ENCODE data around the gene STK24.

STK24 gene

DNA sequence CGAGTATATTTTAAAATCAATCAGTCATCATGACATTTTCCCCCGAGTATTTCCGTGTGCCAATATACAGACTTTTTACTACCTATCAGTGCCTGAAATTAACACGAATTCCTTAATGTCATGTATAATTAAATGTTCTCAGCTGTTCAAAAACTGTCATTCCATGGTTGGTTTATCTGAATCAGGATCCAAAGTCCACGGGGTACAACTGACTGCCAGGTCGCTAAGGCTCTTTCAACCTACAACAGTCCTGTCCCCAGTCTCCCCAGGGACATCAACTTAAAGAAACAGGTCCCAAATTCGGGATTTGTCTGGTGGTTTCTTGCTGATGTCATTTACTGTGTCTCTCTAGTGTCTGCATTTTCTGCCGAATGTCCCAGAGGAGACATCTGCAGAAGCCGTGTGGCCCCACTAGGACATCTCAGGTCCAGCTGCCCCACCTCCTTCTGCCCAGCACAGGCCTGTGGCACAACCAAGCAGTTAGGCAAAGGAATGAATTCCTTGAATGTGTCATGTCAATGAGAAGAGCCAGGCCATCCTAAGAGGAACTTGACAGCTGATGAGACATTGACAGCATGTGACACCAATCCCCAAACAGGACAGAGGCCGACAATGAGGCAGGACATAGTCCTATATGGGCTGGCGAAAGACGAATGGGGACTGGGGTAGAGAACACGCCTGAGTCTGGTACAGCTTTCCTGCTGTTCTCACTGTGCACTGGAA is 109.5 kb downstream of the STK24 start:
- no peak for DNase-seq

DNA sequence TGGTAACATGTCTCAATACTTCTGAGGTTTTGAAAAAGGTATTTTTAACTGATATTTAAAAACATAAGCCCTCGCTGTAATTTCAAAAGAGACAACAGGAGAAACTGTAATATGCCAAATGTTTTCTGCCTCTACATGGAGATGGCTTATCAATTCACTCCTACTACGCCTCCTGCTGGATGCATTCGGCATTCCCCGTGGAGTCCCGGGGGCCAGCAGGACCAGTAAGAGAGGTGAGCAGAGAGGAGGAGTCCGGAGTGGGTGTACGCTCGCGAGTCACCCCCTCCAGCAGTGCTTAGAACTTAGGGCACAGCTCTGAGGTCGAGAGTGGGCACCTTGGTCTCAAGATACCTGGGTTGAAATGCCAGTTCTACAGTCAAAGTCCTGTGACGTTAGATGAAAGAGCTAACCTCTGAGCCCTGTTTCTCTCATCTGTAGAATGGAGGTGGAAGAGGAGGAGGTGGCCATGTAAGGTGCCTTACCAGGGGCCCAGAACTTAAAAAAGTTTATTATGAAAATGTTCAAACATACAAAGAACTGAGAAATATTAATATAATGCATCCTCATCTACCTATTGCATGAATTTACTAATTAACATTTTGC is 110.2 kb downstream of the STK24 start:
- DNase-seq: peak; percentile 40 to 42

DNA sequence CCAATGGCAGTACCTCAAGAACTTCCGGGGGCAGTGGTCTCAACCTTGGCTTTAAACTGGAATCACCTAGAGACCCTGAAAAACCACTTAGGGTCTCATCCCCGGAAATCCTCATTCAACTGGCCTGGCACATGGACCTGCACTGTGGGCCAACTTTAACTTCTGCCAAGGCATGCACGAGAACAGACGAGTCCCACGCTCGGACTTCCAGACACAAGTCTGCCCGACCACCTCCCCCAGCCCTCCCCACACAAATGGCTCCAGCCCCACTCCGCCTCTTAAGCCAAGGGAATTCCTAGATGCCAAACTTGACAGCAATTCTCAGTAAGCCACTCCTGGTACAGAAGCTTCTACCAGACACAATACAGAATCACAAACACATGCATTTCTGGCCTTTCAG is 114.0 kb downstream of the STK24 start:
- DNase-seq: no peak

DNA sequence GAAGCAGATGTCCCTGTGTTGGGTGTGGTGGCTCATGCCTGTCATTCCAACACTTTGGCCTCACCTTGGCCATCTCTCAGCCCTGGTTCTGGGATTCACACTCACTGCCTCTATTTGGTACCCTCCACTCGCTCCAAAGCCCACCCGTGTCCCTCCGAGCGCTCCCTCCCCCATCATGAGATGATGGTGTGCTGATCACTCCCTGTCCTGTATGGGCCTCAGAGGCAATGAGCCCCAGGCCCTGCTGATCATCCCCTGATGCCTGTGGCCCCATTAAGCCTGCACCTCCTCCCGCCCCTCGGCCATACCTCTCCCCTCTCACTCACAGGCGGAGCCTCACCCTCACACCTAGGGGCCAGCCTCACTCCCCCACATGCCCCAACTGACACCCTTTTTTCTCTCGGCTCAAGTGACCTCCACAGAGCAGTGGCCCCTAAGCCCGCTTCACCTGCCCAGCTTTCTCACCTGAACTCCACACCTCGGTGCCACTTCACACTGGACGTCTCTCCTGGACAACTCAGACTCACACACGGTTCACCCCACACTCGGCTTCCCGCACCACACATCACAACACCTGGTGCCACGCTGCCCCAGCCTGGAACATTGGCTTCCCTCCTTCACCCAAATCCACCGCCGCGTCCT is 114.5 kb downstream of the STK24 start:
- no peak for DNase-seq

DNA sequence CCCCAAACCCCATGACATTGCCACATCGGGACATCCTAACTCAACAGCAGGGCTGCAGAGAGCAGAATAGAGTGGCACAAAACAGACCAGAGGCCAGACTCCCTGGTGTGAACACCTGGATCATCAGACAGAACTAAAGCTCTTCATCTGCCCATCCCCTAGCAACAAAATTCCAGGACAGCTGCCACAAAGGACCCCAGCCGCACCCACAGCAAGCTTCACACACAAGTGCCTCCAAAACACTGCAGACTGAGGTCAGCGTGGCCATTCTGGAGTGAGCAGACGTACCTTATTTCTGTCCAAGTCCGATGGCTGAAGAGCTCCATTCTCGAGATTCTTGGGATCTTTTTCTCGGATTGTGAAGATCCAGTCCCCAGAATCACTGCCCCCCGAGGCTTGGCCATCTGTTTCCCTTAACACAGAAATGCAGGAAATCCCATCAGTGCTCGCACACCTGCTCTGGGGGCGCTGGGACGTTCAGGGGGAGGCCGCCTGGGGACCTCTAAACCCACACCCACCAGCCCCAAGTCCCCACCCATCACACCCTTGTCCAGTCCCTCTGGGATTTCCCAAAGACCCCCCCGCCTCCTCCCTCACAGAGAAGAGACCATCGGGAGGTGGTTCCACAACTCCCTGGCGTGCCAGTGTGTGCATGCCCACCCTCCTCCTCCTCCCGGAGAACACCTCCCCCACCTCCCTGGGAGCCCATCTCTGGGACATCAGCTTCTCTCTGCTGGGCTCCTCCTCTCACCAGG is 115.2 kb downstream of the STK24 start:
- no peak for DNase-seq

DNA sequence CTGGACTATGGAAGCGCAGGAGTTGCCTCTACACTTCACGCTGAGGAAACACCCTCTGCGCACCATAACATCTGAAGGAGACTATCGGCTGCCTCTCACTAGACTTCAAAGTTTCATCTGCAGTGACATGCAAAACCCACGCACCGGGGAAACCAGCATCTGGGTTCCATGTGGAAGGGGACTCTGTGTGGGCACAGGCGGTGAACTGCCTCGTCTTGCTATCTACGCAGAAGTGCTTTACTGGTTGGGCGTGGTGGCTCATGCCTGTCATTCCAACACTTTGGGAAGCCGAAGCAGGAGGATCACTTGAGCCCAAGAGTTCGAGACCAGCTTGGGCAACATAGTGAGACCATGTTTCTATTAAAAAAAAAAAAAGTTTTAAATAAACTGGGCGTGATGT is 116.4 kb downstream of the STK24 start:
- no peak for DNase-seq

DNA sequence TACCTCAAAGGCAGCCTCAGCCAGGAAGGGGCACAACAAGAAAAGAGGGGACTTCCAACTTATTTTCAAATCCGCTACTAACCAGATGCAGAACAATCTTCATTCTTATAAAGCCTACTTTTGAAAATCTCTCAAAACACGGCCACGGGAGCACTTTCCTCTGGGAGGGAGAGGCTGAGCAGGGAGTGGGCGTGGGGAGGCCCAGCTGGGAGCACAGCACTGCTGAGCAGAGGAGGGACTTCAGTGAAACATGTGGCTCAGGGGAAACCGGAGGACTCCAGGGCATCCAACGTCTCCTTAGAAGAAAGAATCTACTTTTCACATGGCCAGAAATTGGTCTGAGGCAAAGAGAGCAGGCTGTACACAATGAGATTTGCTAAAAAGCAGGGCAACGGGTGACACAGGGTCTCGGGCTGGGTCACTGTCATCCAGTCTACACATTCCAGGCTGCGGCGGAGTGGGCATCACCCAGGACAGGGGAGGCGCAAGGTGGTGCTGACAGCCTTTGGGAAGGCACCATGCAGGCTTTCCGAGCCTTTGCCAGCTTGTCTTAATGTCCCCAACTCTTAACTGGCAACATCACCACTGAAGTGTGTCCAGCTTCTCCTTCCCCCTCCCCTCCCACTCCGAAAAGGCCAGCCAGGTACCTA is 117.1 kb downstream of the STK24 start:
- DNase-seq: no peak

DNA sequence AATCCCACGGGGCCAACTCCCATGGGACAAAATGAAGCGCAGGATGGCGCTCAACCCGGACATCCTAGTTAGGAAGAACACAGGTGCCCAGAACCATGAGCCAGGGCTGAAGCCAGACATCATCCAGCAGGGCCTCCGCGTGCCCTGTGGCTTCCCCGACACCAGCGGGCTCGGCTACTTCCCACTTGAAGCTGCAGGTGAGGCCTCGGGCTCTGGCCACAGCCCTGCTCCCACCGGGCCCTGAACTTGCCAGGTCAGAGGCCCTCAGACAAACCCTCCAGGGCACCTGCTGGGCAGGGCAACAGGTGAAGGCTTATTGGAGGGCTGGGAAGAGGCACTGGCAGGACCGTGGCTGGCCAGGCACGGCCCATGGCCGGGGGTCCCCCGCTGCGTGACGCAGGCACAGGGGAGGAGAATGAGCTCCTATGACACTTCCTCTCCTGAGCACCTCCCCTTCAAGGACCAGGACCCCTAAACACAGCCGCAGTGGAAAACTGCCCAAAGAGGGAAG is 117.7 kb downstream of the STK24 start:
- DNase-seq: no peak

DNA sequence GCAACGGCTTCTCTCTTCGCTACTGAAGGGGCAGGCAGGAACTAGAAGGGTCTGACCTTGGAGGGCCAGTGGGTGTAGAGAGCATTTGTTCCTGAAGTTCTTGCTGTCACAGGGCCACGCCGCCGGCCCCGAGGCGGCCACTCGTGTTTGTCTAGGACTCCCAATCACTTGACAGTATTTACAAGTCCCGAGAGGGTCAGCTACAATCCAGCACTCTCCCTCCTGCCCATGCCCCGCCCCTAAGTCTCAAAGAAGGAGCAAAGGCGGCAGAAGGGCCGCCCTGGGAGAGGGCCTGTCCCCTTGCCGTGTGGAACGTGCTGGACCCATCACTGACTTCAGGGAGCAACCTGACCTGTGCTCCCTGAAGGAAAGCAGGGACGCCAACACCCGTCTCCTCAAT is 118.5 kb downstream of the STK24 start:
- DNase-seq: no peak

DNA sequence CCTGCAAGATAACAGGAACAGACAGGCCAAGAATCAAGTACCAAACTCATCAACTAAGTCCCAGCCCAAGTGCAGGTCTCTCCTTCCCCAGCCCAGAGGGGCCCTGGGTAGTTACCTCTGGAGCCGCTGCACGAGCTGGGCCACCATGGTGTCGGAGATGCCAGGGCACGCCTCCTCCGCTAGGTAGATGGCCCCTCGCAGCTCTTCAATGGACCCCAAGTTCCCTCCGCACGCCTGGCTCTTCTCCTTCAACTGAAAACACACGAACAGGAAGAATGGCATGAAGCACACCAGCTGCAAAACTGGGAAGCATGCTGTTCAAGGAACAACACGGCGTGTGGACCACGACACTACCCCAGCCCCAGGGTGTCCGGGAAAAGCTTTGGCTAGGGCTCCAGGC is 119.9 kb downstream of the STK24 start:
- no peak for DNase-seq

DNA sequence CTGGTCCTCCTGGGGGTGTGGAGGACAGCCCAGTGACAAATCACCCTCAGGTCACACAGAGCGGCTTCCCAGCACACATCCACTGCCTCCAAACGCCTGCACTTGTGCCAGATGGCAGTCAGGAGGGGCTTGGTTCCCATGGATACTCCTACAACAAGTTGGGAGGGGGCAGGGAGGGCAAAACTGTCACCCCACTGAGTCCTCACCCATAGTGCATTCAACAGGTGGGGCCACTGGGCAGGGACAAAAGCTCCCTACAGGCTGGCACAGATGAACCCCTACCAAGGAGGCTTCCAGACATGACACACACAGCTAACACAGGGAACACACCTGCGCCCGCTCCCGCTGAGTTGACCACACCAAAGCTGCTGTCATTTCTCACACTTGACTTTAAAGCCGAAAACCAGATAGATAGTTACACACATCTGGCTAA is 120.5 kb downstream of the STK24 start:
- no peak for DNase-seq

DNA sequence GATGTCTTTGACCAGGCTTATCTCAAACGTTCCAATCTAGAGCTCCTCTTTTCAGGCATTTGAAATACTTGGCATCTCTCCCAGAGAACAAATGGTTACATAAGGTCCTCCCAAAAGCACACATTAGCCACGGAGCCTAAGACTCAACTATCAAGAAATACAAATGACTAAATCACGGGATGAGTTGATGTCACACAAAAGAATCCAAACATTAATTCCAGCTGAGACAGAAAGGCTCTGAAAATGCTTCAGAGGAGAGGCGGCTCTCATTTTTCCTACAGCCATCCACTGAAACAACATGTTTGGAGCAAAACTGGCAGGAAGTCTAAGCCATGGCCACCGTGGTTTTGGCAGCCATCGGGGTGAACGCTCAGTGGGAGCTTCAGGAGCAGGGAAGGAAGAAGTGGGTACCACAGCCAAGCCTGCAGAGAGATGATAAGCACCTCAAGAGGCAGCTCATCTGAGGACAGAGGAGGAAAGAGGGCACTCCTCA is 122.5 kb downstream of the STK24 start:
- no peak for DNase-seq

DNA sequence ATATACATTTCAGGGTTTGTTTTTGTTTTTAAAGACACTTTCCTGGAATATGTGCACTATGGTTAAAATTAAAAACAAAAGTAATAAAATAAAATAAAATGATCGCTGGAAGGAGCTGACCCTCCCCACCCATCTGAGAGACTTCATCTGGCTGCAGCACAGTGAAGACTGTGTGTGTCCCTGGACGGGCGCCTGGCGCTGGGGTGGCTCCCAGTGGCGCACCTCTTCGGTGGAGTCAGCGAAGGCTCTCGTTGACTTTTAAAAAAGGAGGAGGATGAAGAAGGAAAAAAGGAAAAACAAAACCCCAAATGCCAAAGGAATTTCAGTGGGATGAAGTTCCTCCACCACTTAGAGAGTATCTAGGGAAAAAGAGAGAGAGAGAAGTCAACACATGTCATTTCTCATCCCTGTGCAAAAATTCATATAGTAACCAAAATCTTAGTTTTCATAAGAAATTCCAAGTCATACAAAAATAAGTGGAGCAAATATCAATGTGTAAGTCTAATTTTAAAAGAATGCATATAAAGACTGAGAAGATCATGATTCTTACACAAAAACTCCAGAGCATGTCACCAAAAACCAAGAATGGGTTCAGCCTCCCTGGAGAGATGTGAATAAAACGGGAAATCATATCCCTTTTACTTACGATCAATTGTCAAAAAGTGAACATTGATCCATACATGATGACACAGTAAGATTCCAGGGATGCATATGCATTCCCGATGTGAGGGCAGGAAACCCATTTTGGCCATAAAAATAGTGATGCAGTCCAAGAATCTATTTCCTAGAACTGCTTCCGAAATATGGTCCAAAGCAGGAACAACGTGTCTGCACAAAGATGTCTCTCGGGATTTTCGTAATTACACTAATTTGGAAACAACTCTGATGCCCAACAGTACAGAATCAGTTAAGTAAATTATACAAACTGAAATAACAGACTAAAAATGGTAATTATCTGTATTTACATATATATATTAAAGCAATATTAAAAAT is 123.8 kb downstream of the STK24 start:
- DNase-seq: no peak

DNA sequence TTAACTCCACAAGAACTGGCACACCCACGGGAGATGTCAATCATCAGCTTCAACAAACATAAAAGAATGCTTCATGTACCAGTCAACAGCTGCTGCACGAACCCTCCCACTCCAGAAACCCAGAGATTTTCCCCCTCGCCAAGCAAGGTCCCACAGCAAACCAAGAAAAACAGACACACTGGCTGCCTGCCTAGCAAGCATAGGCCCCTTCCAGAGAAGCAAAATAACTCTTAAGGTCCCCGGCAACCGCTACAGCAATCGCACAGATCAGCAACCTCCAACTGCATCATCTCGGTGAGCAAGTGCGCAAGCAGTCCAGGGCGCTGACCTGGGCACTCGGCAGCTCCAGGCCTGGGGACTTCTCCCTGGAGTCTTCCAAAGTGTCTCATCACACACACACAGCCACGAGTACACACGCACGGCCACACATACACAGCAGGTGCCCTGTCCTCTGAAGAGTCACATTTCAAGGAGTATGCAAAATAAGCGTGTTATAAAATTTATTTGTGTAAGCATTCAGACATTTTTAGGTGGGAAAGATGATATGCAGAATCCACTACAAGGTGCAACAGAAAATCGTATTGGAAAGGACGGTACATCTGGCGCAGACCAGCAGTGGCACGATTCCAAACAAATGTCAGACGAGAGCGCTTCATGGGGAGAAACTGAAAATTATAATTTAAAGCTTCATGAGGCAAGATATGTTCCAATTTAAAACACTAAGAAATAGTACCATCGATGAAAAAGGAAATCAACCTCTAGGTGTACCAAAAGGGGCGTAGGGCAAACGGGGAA is 125.0 kb downstream of the STK24 start:
- no peak for DNase-seq

DNA sequence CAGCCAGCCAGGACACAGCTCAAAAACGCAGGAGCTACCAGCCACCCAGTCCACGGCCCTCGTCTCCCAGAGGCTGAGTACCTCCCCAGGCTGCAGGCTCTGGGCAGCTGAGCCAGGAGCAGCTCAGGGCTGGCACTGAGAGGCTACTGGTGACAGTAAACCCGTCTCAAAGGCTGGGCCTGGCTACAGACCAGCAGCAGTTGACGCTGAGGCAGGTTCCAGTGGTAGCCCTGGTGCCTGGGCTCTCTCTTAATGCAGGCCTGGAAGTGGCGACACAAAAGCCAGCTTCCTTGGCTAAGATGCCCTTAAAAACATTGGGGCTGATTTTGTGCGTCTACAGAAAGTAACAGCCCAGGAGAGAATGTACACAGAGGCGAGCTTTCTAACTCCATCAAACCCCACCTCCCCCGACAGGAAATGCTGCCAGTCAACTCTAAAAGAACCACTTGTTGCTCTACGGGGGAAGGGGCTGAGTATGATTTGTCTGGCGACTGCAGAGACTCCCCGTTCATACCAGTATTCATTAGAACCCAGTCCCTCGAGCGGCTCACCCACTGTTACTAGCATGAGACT is 126.3 kb downstream of the STK24 start:
- no peak for DNase-seq

DNA sequence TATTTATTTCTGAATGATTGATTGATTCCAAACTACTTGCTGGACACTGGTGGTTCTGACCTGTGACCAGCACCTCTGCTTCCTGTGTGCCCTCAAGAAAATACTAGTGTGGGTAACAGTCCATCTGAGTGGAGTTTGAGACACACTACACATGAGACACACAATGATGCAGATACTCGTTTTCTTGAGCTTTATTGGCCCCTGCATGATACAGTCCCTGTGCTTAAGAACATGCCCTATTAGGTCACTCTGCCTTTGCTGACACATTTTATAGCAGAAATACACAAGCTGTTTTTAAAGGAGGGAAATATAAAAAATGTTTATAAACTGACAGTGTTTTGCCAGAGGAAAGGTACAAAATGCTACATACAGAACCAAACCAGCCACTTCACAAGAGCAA is 126.9 kb downstream of the STK24 start:
- no peak for DNase-seq

DNA sequence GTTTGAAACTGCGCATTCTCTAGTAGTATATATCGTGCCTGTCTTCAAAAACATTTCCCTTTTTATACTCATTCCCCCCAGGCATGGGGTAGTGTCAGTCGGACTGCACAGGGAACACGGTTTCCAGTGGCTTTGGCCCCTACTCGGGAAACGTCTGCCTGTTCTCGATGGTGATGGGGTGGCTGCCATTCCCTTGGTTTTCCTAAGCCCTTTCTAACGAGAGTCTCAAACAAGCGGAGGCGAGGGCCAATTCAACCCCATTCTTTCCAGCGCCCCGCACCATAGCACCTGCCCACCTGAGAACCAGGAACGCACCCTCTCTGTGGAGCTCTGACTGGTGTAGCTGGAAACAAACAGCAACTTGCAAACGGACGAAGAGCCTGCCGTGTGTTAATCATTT is 127.6 kb downstream of the STK24 start:
- no peak for DNase-seq

DNA sequence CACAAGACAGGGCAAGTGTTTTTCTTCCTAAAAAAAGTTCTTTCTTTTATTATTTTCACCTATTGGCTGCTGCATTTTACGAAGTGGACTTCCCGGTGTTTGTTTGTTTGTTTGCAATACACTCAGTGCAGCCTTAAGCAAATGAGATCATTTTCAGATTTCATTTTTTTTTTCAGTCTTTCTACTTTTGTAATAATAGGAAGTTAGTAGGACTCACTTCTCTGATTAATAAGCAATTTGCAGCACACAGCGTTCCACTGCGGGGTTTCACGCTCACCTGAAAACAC is 128.3 kb downstream of the STK24 start:
- no peak for DNase-seq

DNA sequence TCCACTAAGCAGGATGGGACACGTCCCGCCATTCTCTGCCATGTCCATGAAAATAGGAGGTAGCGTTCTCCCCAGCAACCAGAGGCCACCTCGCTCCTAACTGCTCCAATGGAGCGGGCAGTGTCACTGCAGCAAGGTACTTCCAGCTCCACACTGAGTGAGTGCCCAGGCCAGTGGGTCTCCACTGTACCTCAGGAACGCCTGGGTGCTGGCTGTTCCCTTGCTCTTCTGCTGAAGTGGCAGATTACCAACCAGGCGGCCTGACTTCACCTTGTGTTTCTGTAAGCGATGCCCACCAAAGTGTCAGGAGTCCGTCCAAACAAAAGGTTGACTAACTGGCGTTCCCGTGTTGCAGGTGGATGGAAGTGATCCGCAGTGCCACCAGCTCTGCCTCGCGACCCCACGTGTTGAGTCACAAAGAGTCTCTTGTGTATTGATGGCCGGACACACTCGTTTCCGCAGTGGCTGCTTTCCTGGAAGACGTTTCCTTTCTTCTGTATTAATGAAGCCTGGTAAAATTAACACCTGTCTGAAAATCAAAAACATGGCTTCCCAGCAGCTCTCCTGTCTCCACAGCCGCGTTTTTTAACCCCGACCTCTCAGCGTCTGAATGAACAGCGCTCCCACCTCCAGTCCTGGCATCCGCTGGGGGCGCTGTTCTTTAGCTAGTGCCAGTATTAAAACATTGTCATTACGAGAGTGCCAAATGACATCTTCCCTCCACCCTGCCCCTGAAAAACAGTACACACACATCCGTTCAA is 128.8 kb downstream of the STK24 start:
- DNase-seq: no peak

DNA sequence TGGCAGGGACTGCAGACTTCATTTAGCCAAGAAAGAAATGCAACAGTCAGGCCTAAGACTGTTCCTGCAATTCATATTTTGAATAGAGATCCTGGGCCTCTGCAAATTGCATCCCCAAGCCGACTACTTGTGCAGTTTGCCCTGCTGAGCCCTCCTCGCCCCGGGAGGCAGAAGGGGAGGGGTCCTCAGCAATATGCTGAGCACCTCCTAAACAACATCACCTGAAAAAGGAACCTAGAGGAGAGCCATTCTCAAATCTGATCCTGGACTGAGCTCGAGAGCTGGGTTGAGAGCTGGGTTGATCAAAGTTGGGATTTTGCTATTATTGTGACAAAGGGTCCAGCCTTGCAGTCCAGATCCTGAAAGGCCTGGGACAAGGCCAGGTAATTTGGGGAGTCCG is 129.8 kb downstream of the STK24 start:
- no peak for DNase-seq
